HG03575 (cell line): ENCODE results near the gene ZNF408.

Experiments used
- ATAC-seq: cut with Tn5 transposase; IDR thresholded peaks from one replicate; pipeline ENCODE4 v1.9.1; 2021; ENCODE audit not compliant: unreplicated experiment, insufficient number of reproducible peaks, low FRiP score; ENCODE audit errors: extremely low read depth

The ZNF408 gene

GRCh38 chr11:46719543-46720218, 18.9 kb downstream of the ZNF408 start:
- no peak for ATAC-seq

- ATAC-seq: no peak
These were observed 20.5 kb downstream of the ZNF408 start for GRCh38 chr11:46721286-46721685.

DNA sequence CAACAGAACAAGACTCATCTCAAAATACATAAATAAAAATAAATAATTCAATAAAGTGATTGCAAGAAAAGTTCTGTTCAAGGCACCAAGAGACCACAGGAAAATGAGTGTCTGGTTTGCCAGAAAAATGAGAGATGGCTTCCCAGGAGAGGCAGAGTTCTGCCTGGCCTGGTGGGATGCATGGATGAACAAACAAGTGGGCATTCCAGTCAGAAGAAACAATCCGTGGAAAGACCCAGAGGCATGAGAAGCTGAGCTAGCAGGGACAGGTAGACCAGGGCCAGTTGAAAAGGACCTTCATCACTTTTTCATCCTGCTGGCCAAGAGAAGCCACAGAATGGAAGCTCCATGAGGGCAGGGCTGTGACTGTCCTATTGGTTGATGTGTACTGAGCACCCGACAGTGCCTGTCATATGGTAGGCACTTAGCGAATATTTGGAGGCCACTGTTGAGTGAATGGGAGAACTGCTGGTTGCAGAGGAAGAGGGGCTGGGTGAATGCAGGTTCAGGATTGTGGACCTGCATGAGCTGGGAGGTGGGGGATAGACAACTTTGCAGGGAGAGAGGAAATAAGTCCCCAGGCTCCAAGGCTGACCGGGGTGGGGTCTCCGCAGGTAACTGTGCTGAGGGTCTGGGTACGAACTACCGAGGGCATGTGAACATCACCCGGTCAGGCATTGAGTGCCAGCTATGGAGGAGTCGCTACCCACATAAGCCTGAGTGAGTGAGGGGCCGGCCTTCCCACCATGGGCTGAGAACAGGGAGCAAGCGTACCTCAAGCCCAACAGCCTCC, 21.9 kb downstream of the ZNF408 start:
- no peak for ATAC-seq

- no peak for ATAC-seq
These were observed 22.5 kb downstream of the ZNF408 start for GRCh38 chr11:46723359-46723680.

- no peak for ATAC-seq
These were observed 23.3 kb downstream of the ZNF408 start for GRCh38 chr11:46724088-46724487.

DNA sequence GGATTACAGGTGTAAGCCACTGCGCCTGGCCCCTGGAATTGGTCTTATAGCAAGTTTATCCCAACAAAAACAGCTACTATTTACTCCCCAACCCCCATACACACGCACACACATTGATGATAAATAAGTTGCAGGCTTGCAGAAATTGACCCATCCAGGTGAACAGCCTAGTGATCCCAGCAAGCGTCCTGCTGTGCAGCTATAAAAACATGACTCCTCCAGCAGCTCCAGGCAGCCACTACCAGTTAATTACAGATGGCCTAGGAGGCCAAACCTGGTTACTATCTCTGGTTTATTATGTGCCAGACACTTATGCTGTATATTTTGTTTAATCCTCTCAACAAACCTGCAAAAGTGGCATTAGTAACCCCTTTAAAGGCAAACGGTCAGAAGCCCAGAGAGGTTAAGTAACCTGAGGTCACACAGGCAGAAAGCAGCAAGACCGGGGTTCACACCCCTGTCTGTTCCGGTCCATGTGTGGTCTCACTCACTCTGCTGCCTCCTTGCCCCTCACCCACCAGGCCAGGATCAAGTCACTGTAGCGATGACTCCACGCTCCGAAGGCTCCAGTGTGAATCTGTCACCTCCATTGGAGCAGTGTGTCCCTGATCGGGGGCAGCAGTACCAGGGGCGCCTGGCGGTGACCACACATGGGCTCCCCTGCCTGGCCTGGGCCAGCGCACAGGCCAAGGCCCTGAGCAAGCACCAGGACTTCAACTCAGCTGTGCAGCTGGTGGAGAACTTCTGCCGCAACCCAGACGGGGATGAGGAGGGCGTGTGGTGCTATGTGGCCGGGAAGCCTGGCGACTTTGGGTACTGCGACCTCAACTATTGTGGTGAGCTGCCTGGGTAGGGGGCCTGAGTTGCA, 24.7 kb downstream of the ZNF408 start:
- ATAC-seq: no peak

- no peak for ATAC-seq
These were observed 25.5 kb downstream of the ZNF408 start for GRCh38 chr11:46726206-46726862.

DNA sequence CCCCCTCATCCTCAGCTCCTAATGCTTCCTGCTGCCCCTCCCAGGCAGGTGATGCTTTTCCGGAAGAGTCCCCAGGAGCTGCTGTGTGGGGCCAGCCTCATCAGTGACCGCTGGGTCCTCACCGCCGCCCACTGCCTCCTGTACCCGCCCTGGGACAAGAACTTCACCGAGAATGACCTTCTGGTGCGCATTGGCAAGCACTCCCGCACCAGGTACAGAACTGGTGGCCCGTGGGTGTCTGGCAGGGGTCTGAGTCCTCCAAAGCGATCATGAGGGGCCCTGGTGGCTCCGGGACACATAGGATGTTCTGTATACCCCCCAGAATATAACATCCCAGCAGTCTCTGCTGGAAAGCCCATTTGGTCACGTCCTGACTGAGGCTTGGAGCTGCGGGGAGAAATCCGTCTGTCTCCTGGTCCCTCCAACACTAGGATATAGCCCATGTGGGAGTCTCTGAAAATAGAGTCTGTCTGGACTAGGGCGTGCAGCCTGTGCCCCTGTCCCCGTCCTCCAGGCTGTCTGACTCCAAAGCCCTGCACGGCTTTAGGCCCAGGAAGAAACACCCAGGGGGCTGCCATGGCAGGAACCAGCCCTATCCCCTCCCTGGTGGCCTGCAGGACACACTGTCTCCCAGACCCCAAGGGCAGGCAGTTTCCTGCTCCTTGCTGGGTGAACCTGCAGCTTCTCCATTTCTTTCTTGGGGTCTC, 27.3 kb downstream of the ZNF408 start:
- no peak for ATAC-seq

- ATAC-seq: no peak
These were observed 27.8 kb downstream of the ZNF408 start for GRCh38 chr11:46728659-46729040.

- ATAC-seq: no peak
These were observed 28.5 kb downstream of the ZNF408 start for GRCh38 chr11:46729110-46730027.

DNA sequence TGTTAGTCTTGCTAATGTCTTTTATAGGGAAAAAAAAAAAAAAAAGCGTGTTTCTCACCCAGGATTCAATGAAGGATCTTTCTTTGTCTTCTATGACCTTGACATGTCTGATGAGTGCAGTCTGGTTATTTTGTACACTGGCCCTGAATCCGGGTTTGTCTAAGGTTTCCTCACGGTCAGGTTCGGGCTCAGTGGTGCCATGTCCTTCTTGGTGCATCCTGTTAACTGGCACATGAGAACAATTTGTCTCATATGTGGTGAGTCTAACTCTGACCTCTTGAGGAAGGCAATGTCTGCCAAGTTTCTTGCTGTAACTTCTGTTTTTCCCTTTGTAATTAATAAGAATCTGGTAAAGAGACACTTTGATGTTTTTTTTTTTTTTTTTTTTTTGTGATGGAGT, 30.7 kb downstream of the ZNF408 start:
- no peak for ATAC-seq

DNA sequence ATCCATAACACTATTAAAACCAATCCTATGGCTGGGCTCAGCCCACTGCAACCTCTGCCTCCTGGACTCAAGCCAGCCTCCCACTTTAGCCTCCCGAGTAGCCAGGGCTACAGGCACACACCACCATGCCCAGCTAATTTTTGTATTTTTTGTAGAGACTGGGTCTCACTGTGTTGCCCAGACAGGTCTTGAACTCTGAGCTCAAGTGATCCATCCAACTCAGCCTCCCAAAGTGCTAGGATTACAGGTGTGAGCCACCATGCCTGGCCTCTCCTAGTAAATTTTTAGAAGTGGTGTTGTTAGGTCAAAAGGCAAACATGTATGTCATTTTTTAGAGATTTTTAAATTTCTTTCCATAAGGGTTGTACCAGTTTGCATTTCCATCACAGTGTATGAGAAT, 32.4 kb downstream of the ZNF408 start:
- no peak for ATAC-seq

- no peak for ATAC-seq
These were observed 35.3 kb downstream of the ZNF408 start for GRCh38 chr11:46736146-46736545.

GRCh38 chr11:46736615-46737014, 35.8 kb downstream of the ZNF408 start:
- ATAC-seq: no peak

DNA sequence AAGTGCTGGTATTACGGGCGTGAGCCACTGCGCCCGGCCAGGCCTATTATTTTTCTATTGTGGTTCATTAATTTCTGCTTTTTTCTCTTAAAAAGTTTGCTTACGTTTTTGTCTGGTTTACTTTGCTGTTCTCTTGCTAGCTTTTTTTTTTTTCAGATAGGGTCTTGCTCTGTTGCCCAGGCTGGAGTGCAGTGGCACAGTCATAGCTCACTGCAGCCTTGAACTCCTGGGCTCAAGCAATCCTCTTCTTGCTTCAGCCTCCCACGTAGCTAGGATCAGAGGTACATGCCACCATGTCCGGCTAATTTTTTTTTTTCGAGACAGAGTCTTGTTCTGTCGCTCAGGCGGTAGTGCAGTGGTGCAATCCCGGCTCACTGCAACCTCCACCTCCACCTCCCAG, 36.9 kb downstream of the ZNF408 start:
- no peak for ATAC-seq

DNA sequence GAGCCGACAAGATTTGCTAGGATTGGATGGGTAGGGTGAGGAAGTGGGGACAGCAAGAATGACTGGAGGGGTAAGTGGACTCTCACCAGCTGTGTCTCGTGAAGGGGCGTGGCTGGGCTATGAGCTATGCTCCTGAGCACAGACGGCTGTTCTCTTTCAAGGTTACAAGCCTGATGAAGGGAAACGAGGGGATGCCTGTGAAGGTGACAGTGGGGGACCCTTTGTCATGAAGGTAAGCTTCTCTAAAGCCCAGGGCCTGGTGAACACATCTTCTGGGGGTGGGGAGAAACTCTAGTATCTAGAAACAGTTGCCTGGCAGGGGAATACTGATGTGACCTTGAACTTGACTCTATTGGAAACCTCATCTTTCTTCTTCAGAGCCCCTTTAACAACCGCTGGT, 38.1 kb downstream of the ZNF408 start:
- no peak for ATAC-seq

DNA sequence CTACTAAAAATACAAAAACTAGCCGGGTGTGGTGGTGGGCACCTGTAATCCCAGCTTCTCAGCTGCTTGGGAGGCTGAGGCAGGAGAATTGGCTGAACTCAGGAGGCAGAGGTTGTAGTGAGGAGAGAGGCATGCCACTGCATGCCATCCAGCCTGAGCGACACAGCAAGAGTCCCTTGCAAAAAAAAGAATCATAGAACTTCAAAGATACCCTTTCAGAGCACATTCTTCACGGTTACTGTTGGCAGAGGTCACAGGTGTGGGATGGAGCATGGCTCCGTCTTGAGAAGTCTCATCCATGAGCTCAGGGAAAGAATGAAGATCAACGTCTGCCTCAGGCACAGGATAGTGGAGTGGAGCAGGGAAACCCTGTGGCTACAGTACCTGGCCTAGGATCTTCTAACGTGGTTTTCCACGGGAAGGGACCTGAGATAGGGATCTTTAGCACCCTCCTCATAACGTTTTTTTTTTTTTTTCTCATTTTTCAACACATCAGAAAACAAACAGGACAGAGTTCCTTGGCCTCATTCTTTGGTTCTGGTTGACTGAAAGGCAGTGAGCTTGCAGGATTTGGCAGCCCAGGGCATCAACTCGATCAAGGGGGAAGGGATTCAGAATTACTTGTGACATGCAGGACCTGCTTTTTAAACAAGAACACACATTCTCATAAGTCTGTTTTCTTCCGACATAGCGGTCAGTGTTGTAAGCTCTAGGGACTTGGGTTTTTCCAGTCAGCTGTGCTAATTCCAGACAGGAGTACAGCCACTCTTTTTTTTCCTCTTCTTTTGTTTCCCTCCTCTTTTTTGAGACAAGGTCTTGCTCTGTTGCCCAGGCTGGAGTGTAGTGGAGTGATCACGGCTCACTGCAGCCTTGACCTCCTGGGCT, 41.0 kb downstream of the ZNF408 start:
- ATAC-seq: no peak
